ENCODE results near the gene LDLRAD3.
"Not testable (repeated sequence)": the region's sequence is repeated elsewhere in the genome, so short reads cannot be mapped to it uniquely, and the experiment has no call there.

LDLRAD3 gene

DNA sequence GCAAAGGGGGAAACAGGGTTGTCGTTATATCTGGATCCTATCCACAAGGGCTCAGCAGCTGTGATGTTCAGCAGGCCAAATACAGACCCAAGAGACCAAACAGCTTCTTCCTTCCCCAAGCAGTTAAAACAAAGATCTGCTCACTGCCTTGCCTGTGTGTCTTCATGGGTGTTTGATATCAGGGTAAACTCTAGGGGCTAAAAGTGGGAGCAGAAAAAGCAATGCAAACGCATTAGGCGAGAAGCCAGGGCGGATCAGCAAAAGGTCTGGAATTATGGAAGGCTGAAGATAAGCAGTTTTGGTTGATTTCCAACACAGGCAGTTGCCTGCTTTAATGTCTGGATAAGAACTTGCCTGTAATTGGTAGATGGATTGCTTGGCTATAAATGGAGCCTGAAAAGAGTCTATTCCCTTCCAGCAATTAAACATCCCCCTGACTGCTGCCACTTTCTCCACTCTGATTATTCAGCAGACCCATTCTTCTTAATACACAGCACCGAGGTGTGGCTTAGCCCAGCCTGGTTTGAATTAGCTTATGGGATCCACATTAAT lies 219.1 kb downstream of the LDLRAD3 start:
- DNase-seq (ENCODE audit: low read depth): no peak

DNA sequence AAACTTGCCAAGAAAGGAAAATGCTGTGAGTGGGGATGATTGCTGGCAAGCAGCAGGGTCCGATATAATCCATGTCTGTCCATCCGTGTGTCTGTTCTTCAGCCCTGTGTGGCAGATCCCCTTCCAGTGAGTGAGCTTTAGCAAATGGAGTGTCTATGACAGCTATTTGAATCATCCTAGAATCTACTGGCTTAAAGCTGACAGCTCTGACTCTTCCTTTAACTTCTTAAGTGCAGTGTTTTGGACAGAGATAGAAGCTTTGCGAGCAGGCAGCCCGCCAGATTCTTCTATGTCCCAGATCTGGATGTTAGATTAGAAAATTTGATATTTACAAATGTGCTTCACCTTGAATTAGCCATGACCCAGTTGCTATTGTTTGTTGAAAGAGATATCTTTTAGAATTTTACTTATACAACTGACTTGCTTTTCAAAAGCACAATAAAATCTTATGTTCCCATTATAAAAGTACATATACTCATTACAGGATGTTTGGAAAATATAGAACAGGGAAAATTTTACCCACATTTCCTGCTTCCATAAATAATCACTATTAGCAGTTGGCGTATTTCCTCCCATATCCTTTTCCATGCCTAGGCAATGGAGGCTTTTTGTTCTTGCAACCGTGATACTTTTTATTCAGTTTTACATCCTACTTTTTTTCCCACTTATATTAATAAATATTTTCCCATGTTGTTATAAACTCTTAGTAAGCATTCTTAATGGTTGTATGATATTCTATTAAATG lies 220.8 kb downstream of the LDLRAD3 start:
- DNase-seq (ENCODE audit: low read depth): no peak

DNA sequence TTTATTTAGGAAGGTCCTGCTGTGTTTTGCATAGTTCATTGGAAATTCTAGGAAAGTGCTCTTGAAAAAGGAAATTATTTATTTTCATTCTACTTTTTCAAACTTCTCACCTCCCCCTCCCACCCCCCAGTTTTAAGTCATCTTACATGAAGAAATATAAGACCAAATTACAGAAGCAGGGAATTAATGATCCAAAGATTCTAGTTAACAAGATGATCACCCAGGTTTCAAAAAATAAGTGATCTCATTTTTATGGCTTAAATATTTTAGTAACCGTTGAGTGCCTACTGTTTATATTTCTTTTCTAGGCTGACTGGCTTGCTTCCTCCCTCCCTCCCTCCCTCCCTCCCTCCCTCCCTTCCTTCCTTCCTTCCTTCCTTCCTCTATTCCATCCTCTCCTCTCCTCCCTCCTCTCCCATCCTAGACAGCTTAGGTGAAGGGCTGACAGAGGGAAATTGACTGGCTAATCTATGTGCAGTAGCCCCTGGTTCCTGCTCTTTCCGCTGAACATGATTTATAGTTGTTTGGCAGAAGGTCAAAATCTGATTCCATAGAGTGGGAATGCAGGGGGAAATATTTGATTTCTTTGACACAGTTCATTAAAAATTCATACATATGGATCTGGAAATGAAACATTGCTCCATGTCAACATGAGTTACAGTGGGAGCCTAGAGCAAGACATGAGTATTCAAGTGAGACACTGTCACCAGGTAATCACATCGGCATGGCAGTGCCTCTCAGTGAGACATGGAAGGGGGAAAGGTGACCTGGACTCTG lies 221.9 kb downstream of the LDLRAD3 start:
- no peak for DNase-seq (ENCODE audit: low read depth)

DNA sequence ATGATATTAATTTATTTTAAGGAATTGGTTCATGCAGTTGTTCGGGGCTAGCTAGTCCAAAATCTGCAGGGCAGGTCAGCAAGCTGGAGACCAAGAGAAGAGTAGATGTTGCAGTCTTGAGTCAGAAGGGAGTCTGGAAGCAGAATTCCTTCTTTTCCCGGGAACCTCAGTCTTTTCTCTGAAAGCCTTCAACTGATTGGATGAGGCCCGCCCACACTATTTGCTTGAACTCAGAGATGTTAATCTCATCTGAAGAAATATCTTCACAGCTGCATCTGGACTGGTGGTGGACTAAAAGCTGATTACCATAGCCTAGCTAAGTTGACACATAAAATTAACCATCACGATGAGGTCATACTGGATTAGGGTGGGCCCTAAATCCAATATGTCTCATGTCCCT lies 223.2 kb downstream of the LDLRAD3 start:
- DNase-seq (ENCODE audit: low read depth): no peak

DNA sequence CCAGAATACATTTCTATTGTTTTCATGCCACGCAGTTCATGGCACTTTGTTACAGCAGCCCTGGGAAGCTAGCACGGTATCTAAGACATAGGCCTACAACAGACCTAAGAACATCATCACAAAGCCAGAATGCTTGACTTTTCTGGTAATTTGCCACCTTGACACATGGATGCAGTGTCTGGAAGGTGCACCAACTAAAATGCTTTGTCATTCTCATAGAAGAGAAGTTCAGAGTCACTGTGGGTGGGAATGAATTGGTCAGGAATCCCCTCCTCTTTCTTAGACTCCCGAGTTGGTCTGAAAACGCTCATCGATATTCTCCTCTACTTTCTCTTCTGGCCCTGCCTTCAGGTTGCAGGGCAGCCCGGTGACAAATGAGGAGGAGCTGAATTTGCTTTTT lies 223.9 kb downstream of the LDLRAD3 start:
- DNase-seq (ENCODE audit: low read depth): no peak

DNA sequence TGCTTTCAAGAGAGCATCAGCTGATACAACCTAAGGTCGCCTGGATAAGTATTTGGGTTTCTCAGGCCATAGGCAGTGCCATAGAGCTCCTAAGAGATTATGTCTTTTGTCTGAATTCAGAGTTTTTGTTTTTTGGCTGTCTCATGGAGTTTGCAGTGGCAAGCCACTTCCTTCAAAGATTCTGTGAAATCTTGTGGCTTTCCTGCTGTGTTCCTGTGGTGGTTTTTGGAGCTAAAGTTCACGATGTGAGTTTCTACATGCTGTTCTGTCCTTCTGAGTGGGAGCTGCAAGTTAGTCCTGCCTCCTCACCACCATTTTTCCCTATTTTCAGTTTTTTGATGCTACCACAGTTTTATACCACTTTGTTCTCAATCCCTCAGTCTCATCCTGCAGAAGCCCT lies 234.0 kb downstream of the LDLRAD3 start:
- DNase-seq (ENCODE audit: low read depth): no peak

DNA sequence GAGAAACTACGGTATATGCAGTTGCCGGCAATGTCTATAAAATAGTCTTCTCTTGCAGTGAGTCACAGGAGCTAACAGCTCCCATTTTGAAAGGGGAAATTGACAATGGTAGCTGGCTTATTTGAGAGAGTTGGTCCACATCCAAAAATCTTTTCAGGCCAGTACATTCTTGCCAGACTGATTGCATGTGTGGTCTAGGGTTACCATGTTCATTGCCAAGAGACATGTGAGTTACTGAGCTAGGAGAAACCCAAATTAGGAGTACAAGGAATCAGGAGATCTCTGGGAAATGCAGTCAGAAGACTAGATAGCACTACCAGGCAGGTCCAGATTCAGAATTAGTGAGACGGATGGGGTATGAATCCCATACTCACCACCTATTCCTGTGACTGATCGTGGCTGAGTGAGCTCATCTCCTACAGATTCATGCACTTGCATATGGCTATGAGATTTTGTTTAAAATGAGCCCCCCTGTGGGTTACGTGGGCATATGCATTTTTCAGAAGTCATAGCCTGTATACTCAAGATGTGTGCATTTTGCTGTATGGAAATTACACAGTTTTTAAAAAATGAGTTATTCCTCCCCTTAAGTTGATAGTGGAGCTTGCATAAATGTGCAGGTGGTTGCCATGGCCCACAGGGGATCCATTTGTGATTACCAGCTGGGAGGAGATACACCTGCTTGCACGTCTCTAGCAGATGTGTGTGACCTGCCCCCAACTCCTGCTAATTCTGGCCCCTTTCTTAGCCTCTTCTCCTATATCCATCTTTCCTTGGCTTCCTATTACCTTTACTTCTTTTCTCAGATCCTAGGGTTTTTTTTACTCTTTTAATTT lies 242.7 kb downstream of the LDLRAD3 start:
- no peak for DNase-seq (ENCODE audit: low read depth)

DNA sequence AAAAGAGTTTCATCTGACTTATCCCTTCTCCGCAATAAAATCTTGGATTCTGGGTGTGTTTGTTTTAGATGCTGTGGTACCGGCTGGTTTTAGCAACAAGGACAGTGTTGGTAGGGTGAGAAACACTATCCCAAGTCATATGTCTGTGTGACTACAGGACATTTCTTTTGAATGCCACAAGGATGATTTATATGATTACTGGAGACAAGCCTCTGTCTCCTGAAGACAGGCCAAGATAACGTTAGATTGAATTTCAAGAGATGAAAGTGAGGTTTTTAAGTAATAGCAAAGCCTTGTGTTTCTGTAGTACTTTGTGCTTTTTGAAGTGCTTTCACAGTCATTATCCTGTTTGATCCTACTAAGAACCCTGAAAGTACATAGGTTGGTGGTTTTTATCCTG lies 243.8 kb downstream of the LDLRAD3 start:
- DNase-seq (ENCODE audit: low read depth): no peak

DNA sequence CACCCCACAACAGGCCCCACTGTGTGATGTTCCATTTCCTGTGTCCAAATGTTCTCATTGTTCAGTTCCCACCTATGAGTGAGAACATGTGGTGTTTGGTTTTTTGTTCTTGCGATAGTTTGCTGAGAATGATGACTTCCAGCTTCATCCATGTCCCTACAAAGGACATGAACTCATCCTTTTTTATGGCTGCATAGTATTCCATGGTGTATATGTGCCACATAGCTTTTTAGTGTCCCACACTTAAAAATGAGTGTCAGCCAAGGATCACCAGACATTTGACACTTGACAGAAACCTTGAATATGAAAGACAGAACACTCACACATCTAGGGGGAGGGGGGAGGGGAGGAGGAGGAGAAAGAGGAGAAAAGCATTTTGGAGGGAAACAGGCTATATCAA lies 245.9 kb downstream of the LDLRAD3 start:
- not testable (repeated sequence) for DNase-seq (ENCODE audit: low read depth)

DNA sequence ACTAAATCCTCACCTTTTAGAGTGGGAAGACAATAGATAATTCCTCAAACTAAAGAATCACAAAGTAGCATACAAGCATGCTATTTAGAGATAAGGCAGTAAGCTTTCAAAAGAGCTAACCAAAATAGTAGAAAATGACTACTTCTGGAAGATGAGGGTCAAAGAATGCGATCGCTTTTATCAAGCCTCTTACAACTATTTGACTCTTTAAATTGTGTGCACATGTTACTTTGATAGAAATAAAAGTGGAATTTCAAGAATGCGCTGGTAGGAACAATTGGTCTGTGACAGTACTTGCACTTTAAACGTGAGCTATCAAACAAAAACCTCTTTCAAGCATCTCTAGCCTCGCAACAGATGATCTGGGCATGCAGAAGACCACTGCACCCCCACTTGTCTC lies 248.1 kb downstream of the LDLRAD3 start:
- DNase-seq (ENCODE audit: low read depth): no peak

DNA sequence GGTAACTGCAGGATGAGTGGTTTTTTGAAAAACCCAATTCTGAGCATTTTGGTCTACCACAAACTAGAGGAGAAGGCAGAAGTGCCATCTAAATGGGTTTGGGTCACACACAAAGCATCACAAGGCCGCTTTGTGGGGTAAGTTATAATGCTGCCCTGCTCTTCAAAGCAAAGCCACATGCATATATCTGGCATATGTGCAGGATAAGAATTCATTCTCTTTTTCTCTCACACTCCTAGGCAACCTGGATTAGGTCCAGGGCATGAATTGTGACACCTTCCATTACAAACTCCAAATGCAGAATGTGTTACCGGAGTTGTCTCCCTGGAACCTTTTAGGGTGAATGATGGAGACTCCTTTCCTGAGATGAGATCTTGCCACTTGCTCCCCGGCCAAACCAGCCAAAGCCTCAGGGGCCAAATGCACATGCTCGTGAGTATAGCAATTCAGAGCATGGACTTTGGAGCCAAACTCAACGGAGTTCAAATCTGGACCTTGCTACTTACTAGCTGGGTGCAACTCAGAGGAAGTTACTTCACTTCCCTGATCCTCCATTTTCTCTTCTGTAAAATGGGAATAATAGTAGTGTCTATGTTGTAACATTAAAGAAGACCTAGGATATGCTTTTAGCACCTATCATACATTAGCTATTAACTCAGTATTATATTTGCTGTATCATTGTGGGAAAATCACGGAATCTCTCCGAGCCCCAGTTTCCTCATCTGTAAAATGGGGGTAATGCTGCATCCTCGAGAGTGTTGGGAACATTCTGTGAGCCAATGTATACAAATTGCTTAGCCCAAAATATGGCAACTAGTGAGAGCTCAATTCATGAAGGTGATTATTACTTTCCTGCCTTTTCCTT lies 248.8 kb downstream of the LDLRAD3 start:
- DNase-seq (ENCODE audit: low read depth): no peak

DNA sequence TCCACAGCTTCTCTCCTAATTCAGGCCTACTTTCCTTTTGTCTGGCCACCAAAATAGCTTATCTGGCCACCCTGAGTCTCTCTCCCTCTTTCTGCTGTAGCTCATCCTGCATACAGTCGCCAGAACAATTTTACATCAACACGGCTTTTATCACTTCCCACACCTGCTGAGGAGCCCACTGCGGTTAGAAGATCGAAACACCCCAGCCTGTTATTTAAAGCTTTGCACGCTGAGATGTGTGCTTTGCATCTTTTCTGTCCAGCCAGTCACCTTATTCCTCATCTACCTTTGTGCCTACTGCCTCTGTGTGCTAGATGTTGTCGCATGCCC lies 249.4 kb downstream of the LDLRAD3 start:
- no peak for DNase-seq (ENCODE audit: low read depth)

DNA sequence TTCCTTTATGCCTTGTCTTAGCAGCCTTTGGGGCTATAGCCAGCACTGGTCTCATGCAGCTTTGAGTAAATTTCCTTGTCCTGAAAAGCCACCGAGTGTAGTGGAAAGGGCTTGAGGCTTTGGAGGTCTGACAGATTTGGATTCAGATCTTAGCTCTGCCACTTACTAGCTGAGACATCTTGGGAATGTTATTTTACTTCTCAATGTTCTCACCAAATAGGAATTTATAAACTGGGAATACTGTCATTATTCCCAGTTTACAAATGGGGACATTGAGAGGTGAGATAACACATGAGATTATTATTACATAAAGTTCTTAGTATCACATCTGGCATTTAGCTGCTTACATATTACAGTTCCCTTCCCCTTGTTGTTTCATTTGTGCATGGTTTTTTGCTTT lies 249.9 kb downstream of the LDLRAD3 start:
- no peak for DNase-seq (ENCODE audit: low read depth)

DNA sequence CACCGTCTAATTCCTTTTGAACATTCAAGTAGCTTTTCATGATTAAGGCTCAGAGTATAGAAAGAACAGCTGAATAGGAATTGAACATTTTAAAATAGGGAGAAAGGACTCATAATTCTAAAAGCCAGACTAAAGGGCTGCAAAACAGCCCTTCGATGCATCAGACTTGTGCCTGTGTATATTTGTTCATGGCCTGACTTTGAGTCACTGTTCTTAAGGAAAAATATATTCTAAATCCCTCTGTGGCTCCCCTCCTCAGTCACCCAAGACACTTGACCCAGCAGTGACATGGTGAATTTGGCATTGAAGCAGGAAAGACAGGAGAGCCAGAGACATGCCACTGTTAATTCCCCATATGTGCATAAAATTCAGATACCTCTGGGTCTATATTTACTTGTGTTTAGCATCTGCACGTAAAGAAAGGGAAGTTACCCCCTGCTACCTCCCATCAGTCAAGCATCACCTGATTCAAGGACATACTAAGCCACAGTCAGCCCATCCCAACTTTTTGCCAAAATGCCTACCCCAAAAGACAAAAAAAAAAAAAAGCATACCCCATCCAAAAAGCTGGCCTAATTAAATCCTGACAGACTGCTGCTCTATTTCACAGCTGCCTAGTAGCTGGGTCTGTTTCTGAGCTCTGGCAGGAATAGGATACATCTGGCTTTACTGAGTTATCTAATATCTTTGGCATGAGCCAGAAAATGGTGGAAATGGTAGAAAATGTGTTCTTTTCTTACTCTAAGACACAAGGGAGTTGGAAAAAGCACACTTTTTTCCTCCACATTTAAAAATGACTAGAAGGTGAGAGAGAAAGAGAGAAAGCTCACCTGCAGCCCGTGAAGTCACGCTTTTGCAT lies 251.9 kb downstream of the LDLRAD3 start:
- no peak for DNase-seq (ENCODE audit: low read depth)

DNA sequence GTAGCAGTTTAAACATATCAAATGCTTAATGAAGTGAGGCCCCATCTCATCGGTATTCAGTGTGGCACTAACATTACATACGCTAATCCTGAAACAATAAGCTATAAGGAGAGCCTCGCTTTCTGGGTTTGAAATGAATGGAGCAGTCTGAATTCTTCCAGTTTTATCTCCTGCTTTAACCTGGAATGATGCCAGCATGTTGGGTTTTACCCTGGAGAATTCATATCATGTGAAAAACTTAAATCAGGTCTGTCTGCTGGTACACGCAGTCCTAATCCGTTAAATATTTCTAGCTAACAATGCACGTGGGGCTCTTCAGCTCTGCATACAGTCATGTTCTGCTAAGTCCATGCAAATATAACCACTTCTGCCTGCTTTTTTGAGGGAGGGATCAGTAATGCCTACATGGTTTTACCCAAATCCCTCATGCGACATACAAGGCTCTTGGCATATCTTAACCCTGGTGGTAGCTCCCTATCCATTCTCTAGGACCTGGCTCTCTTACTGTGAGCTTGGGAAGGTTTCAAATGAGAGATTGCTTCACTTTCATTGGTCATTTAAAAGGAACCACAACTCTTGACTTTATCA lies 252.6 kb downstream of the LDLRAD3 start:
- DNase-seq (ENCODE audit: low read depth): no peak

DNA sequence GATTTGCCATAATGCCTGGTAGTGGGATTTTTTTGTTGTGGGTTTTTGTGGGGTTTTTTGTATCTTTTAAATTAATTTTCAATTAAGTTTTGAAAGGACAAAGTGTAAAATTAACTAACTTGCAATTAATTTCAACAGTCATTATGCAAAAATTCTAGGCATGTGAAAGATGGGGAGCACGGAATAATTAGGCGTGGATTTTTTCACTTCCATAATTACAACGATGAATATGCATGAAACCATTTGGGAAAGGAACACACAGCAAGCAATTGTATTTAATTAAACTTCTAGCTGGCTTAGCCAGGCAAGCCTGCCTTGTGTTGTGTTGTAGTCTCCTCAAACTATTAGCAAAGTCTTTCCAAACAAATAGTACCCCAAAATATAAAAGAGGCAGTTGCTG lies 257.5 kb downstream of the LDLRAD3 start:
- no peak for DNase-seq (ENCODE audit: low read depth)

DNA sequence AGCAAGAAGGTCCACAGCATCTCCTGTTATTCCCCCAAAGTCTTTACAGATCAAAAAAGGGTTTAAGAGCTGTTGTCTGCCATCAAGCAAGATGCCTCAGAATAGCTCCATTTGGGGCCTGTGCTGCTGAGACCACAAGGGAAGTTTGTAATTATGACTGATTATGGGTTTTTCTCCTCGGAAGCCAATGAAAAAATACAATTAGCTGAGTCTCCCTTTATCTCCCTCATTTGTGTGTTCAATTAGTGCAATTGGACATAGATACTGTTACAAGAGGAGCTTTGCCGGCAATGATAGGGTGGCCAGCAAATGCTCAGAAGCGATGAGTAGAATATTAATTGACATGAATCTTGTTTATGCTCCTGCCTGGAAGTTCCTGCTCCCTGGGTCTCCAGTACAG lies 261.7 kb downstream of the LDLRAD3 start:
- no peak for DNase-seq (ENCODE audit: low read depth)

DNA sequence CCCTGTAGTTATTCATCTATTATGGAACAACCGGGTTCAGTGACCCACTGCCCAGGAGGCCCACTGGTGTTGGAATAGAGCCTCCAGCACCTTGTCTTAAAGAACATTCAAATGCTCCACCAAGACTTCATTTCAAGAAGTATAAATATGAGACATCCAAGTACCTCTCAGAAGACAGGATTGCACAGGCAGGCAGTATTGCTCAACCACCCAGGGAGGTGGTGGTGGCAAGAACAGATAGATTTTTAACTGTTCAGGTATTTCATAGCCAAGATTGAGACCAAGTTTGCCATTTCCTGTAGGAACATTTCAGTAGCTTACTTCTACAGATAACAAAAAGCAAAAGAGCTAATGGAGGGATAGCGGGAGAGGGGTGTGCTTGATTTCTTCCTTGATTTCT lies 266.7 kb downstream of the LDLRAD3 start:
- no peak for DNase-seq (ENCODE audit: low read depth)

DNA sequence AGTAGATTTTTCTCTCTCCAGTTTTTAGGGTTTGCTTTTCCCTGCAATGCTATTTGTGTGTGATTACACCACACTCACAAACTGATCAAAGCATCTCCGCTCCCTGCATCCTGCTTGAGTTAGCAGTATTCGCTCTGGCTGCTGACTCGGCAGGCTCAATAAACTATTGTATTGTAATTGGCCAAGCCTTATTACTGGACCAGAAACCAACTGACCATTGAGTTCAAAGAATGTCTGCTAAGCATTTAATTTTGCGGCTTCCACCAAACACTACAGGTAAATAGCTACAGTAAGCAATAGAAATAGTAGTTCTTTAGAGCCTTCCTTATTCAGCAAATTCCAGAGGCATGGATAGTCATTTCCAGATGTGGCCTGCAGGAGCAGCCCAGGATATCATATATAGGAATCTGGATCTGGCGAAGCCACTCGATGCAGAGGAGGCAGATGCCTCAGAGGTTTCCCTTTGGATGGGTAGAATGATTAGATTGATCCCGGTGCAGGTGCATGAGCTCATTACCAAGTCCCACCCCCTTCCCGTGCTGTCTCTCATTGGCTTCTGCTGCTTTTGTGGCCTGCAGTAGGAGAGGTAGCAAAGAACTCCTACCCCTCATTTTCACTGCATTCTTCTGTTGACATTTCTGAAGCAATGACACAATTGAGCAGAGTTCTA lies 268.0 kb downstream of the LDLRAD3 start:
- no peak for DNase-seq (ENCODE audit: low read depth)

Data from activated T-helper 9 cell treated with anti-CD3 and anti-CD28 coated beads, Interleukin-2, amount 50 U/mL, for 16 hours (primary cell).